ENCODE measurements around the gene NHLH1. TPM values are rescaled to one million over a fixed set of nuclear protein-coding genes. Genes with fewer than 3 reads are reported as not detected.

NHLH1 gene
- total RNA-seq, 1 donor from 2014 or later: 0.96 TPM

DNA sequence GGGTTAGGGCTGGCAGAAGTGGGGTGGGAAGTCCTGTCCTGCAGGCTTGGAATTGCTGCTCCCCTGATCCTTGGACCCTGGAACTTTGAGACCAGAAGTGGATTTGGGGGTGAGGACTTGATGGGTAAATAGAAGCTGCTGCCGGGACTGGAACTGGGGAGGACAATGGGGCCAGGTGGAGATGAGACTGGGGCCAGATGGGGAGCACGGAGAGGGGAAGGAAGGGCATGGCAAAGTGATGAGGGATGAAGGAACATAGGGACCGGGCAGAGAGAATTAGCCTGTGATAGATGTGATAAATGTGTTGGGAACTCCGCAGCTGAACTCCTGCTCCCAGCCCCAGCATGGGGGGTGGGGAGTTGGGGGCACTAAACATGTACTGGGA lies 637 bp downstream of the NHLH1 start:
- Mint-ChIP-seq H3K9me3 (ENCODE audit: low read depth) (no peaks in the 10 kb centered on the region), H3K4me1 (ENCODE audit: low read depth) (peaks cover 3% of the 10 kb centered on the region), H3K27ac (no peak overlapping the region), H3K36me3 (ENCODE audit: insufficient read depth) (no peaks in the 10 kb centered on the region), H3K27me3 (no peaks in the 10 kb centered on the region), H3K4me3 (ENCODE audit: low read depth) (no peak overlapping the region)
- DNase-seq (ENCODE audit: low spot score, unreplicated experiment): no peak
- TF ChIP-seq, protein P1, sequence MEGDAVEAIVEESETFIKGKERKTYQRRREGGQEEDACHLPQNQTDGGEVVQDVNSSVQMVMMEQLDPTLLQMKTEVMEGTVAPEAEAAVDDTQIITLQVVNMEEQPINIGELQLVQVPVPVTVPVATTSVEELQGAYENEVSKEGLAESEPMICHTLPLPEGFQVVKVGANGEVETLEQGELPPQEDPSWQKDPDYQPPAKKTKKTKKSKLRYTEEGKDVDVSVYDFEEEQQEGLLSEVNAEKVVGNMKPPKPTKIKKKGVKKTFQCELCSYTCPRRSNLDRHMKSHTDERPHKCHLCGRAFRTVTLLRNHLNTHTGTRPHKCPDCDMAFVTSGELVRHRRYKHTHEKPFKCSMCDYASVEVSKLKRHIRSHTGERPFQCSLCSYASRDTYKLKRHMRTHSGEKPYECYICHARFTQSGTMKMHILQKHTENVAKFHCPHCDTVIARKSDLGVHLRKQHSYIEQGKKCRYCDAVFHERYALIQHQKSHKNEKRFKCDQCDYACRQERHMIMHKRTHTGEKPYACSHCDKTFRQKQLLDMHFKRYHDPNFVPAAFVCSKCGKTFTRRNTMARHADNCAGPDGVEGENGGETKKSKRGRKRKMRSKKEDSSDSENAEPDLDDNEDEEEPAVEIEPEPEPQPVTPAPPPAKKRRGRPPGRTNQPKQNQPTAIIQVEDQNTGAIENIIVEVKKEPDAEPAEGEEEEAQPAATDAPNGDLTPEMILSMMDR (IDR thresholded peaks at IDR 0.05; ENCODE audit: unreplicated experiment): no peak

DNA sequence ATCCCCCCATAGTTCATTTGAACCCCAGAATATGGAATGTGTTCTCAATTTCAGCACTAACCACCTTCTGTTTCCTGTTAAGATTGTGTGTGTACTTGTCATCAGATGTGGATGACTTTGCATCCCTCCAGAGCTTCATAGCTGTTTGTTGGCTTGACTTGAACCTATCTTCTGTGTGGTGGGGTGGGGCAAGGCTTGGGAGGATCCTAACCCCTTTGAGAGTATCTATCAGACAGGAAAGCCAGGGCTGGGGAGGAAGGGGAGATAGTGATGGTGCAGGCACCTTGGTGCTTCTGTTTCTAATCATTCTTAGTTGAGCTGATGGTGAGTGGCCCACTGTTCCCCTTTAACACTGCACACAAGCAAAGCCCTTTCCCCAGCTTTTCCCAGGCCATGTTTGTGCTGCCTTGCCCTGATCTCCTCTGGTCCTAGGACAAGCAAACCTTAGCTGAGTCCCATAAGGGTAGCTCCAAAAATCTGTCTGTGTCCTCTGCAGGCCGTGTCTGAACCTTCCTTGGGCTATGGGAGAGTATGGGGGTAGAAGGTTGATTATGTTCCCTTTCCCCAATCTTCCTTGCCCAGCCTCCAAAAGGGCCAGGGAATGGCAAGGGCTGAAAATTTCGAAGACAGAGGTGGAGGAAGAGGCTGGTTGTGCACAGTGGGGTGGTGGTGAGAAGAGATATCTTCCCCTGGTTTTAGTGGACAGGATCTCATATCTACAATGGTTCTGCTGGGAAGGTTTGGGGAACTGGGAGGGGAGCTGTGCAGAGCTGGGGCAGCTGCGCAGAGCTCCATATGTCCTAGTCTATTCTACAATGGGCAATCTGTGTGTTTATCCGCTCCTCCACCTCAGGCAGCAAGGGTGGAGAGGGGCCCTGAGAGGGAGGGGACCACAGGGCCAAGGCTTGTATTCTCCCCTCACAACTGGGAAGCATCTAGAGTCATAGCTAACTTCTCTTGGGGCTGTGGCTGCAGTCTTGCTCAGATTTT lies 1.4 kb downstream of the NHLH1 start:
- Mint-ChIP-seq H3K36me3 (ENCODE audit: insufficient read depth) (no peaks in the 10 kb centered on the region), H3K9me3 (ENCODE audit: low read depth) (no peaks in the 10 kb centered on the region), H3K27ac (no peak overlapping the region), H3K4me1 (ENCODE audit: low read depth) (no peaks in the 10 kb centered on the region), H3K27me3 (no peaks in the 10 kb centered on the region), H3K4me3 (ENCODE audit: low read depth) (no peak overlapping the region)
- TF ChIP-seq, protein P1 (IDR thresholded peaks at IDR 0.05; ENCODE audit: unreplicated experiment): no peak
- DNase-seq (ENCODE audit: low spot score, unreplicated experiment): no peak

DNA sequence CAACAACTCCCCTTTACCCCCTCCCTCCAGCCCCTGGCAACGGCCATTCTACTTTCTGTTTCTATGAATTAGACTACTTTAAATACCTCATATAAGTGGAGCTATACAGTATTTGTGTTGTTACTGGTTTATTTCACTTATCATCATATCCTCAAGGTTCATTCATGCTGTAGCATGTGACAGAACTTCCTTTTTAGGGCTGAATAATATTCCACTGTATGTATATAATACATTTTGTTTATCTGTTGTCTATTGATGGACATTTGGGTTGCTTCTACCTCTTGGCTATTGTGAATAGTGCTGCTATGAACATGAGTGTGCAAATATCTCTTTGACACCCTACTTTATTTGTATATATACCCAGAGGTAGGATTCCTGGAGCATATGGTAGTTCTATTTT lies 2.2 kb downstream of the NHLH1 start:
- Mint-ChIP-seq H3K27me3 (peaks cover 3% of the 10 kb centered on the region), H3K4me3 (ENCODE audit: low read depth) (no peak overlapping the region), H3K4me1 (ENCODE audit: low read depth) (no peaks in the 10 kb centered on the region), H3K9me3 (ENCODE audit: low read depth) (no peaks in the 10 kb centered on the region), H3K27ac (no peak overlapping the region), H3K36me3 (ENCODE audit: insufficient read depth) (no peaks in the 10 kb centered on the region)
- DNase-seq (ENCODE audit: low spot score, unreplicated experiment): no peak
- TF ChIP-seq, protein P1 (IDR thresholded peaks at IDR 0.05; ENCODE audit: unreplicated experiment): no peak

DNA sequence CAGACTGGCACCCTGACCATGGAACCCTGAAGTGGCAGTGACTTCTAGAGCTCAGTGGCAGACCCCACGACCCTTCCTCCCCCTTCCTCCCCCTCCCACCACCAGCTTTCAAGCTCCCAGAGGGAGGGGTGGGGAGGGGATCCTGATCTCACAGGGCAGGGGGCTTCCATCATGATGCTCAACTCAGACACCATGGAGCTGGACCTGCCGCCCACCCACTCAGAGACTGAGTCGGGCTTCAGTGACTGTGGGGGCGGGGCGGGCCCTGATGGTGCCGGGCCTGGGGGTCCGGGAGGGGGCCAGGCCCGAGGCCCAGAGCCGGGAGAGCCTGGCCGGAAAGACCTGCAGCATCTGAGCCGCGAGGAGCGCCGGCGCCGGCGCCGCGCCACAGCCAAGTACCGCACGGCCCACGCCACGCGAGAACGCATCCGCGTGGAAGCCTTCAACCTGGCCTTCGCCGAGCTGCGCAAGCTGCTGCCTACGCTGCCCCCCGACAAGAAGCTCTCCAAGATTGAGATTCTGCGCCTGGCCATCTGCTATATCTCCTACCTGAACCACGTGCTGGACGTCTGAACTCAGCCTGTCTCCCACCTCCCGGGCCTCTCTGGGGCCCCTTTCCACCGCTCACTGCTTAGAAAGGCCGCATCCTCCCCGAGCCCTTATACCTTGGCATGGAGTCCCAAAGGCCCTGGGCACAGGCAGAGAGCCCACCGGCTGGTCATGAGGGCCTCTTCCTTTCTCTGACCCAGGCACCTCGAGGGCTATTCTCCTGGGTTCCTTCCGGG lies 3.9 kb downstream of the NHLH1 start:
- peaks cover 1% of the 10 kb centered on the region for H3K4me1 Mint-ChIP-seq (ENCODE audit: low read depth)
- DNase-seq (ENCODE audit: low spot score, unreplicated experiment): no peak

DNA sequence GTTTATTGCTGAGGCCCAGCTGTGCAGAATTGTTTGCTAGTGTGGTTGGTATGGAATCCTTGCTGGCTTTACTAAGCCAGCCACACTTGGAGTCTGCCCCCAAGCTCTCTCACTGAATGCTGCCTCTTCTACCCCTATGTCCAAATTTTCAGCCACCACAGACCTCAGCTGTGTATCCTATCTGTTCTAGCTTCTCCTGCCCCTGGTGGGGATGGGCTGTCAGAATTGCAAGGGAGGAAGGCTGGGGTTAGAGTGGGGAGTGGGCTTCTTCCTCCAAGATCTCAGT lies 4.4 kb downstream of the NHLH1 start:
- no peak for DNase-seq (ENCODE audit: low spot score, unreplicated experiment)
- no peaks in the 10 kb centered on the region for H3K9me3 Mint-ChIP-seq (ENCODE audit: low read depth)
- H3K4me1 Mint-ChIP-seq (ENCODE audit: low read depth): peaks cover 2% of the 10 kb centered on the region
- H3K27me3 Mint-ChIP-seq: peaks cover 14% of the 10 kb centered on the region
- TF ChIP-seq, protein P1 (IDR thresholded peaks at IDR 0.05; ENCODE audit: unreplicated experiment): no peak
- H3K4me3 Mint-ChIP-seq (ENCODE audit: low read depth): no peak overlapping the region
- H3K27ac Mint-ChIP-seq: no peak overlapping the region
- no peaks in the 10 kb centered on the region for H3K36me3 Mint-ChIP-seq (ENCODE audit: insufficient read depth)

More for the DNA sequence above, 3.9 kb downstream of the NHLH1 start:
- H3K27me3 Mint-ChIP-seq: peaks cover 11% of the 10 kb centered on the region
- no peak overlapping the region for H3K27ac Mint-ChIP-seq
- no peak overlapping the region for H3K4me3 Mint-ChIP-seq (ENCODE audit: low read depth)
- TF ChIP-seq, protein P1 (IDR thresholded peaks at IDR 0.05; ENCODE audit: unreplicated experiment): no peak
- no peaks in the 10 kb centered on the region for H3K36me3 Mint-ChIP-seq (ENCODE audit: insufficient read depth)
- H3K9me3 Mint-ChIP-seq (ENCODE audit: low read depth): no peaks in the 10 kb centered on the region

All from progenitor cell of endocrine pancreas (in vitro differentiated cells).